WTC11 (cell line): ENCODE data around the gene CPNE6. TPM values are rescaled to one million over a fixed set of nuclear protein-coding genes. Genes with fewer than 3 reads are reported as not detected.
A peak's percentile ranks its signal among the peaks of the same experiment; 100 is the strongest.

Experiments used
- ATAC-seq: fragments of 200-7000 bp; cut with Tn5 transposase; 2 replicates; pipeline ENCODE4 v1.10.0; 2021; ENCODE audit warnings: mild to moderate bottlenecking, moderate library complexity
- CTCF ChIA-PET: fragments of 300-600 bp; sonication (Branson Sonifier 250); formaldehyde crosslinking; loops from one replicate; lab custom pipeline; 2021; ENCODE audit warnings: antibody characterized with exemption; lab: Charles Lee
- POLR2A ChIA-PET: fragments of 350-600 bp; sonication (Branson Sonifier 250); formaldehyde crosslinking; loops from one replicate; lab custom pipeline; 2021; ENCODE audit warnings: antibody characterized with exemption; lab: Charles Lee
- DNase-seq: peaks from one replicate; pipeline ENCODE4 v3.0.0; 2021; ENCODE audit warnings: low spot score
- H3K27ac Mint-ChIP-seq: 2 replicates; pipeline ENCODE4 v1.8.0; 2021; ENCODE audit warnings: mixed read lengths
- H3K27me3 Mint-ChIP-seq: 2 replicates; pipeline ENCODE4 v1.8.0; 2021; ENCODE audit warnings: low read depth, mild to moderate bottlenecking, moderate library complexity, mixed read lengths
- H3K36me3 Mint-ChIP-seq: 2 replicates; pipeline ENCODE4 v1.8.0; 2021; ENCODE audit warnings: mixed read lengths
- H3K4me1 Mint-ChIP-seq: 2 replicates; pipeline ENCODE4 v1.8.0; 2022; ENCODE audit warnings: mixed read lengths
- H3K4me3 Mint-ChIP-seq: 2 replicates; pipeline ENCODE4 v1.8.0; 2021; ENCODE audit warnings: mild to moderate bottlenecking, moderate library complexity, mixed read lengths
- H3K9me3 Mint-ChIP-seq: 2 replicates; pipeline ENCODE4 v1.8.0; 2021; ENCODE audit warnings: mixed read lengths
- ATF2 ChIP-seq: sonication (generic); formaldehyde crosslinking; IDR thresholded peaks from 2 replicates; pipeline ENCODE4 v1.8.1; 2022; ENCODE audit warnings: low read depth, missing genetic modification reagents, borderline replicate concordance
- CREB1 ChIP-seq: sonication (generic); formaldehyde crosslinking; IDR thresholded peaks from 2 replicates; pipeline ENCODE4 v1.8.0; 2023; ENCODE audit warnings: mild to moderate bottlenecking, missing genetic modification reagents
- E2F1 ChIP-seq: sonication (generic); formaldehyde crosslinking; IDR thresholded peaks from 2 replicates; pipeline ENCODE4 v1.8.0; 2022; ENCODE audit warnings: mild to moderate bottlenecking, missing genetic modification reagents
- ETV6 ChIP-seq: sonication (generic); formaldehyde crosslinking; IDR thresholded peaks from 2 replicates; pipeline ENCODE4 v1.8.1; 2022; ENCODE audit warnings: mild to moderate bottlenecking, missing genetic modification reagents
- GTF2I ChIP-seq: fragments of 250-450 bp; sonication (Bioruptor Pico); conservative IDR thresholded peaks from 2 replicates; pipeline ENCODE4 v1.4.0; 2021; ENCODE audit warnings: mild to moderate bottlenecking
- IRF1 ChIP-seq: sonication (generic); formaldehyde crosslinking; IDR thresholded peaks from 2 replicates; pipeline ENCODE4 v1.8.0; 2023; ENCODE audit warnings: missing genetic modification reagents
- JAZF1 ChIP-seq: fragments of 250-450 bp; sonication (Bioruptor Pico); IDR thresholded peaks from 2 replicates; pipeline ENCODE4 v1.9.0; 2021; ENCODE audit warnings: moderate library complexity, mild to moderate bottlenecking, inconsistent platforms
- KAT7 ChIP-seq: sonication (generic); formaldehyde crosslinking; IDR thresholded peaks from 2 replicates; pipeline ENCODE4 v1.8.1; 2023; ENCODE audit warnings: missing genetic modification reagents, mild to moderate bottlenecking, borderline replicate concordance
- NFYB ChIP-seq: sonication (generic); formaldehyde crosslinking; conservative IDR thresholded peaks from 2 replicates; pipeline ENCODE4 v1.8.0; 2022; ENCODE audit warnings: low read depth, missing genetic modification reagents
- PRRX2 ChIP-seq: fragments of 250-450 bp; sonication (Bioruptor Pico); IDR thresholded peaks from 2 replicates; pipeline ENCODE4 v1.8.0; 2021; ENCODE audit warnings: mild to moderate bottlenecking
- SP1 ChIP-seq: sonication (generic); formaldehyde crosslinking; conservative IDR thresholded peaks from 2 replicates; pipeline ENCODE4 v1.8.1; 2022; ENCODE audit warnings: missing genetic modification reagents
- STAT6 ChIP-seq: sonication (generic); formaldehyde crosslinking; conservative IDR thresholded peaks from 2 replicates; pipeline ENCODE4 v1.8.1; 2023; ENCODE audit warnings: mild to moderate bottlenecking, low read depth, missing genetic modification reagents, moderate library complexity
- TCF7 ChIP-seq: sonication (generic); formaldehyde crosslinking; IDR thresholded peaks from 2 replicates; pipeline ENCODE4 v1.8.0; 2022; ENCODE audit warnings: mild to moderate bottlenecking, low read depth, missing genetic modification reagents, moderate library complexity
- TEAD1 ChIP-seq: sonication (generic); formaldehyde crosslinking; IDR thresholded peaks from 2 replicates; pipeline ENCODE4 v1.8.0; 2022; ENCODE audit warnings: mild to moderate bottlenecking, missing genetic modification reagents
- TEAD4 ChIP-seq: sonication (generic); formaldehyde crosslinking; IDR thresholded peaks from 2 replicates; pipeline ENCODE4 v1.8.0; 2022; ENCODE audit warnings: mild to moderate bottlenecking, missing genetic modification reagents
- ZBTB43 ChIP-seq: sonication (generic); formaldehyde crosslinking; IDR thresholded peaks from 2 replicates; pipeline ENCODE4 v1.8.1; 2023; ENCODE audit warnings: mild to moderate bottlenecking, missing genetic modification reagents
- ZNF219 ChIP-seq: sonication (generic); formaldehyde crosslinking; IDR thresholded peaks from 2 replicates; pipeline ENCODE4 v1.8.0; 2023; ENCODE audit warnings: missing genetic modification reagents, mild to moderate bottlenecking, borderline replicate concordance
- ZSCAN18 ChIP-seq: fragments of 250-450 bp; sonication (Bioruptor Pico); IDR thresholded peaks from 2 replicates; pipeline ENCODE4 v2.1.2; 2022; ENCODE audit warnings: mild to moderate bottlenecking, moderate library complexity
- total RNA-seq: library from RNA; stranded (reverse); gene quantifications from 3 replicates; pipeline ENCODE4 v1.2.3, GENCODE V29; 2021

CPNE6 gene
- total RNA-seq, 1 experiment from 2014 or later, result not detected

GRCh38 chr14:24075485-24076301 lies 4.3 kb downstream of the CPNE6 start:
- no peak overlapping the region for H3K4me3 Mint-ChIP-seq
- ChIA-PET POLR2A (interaction anchor here (1.7 kb wide), 1 partner anchor 18 kb away, joined by 4 read pairs; the partner anchor contains the start of gene PCK2), CTCF (interaction anchor here (1.1 to 2.5 kb wide), 5 partner anchors 14 to 85 kb away, joined by 3 to 17 read pairs (median 6); partner anchors contain the start of genes IRF9 and PCK2)
- no peaks in the 10 kb centered on the region for H3K9me3 Mint-ChIP-seq
- DNase-seq, result no peak
- TF ChIP-seq PRRX2 (CRISPR knock-in tag) (no peak), ZBTB43 (CRISPR knock-in tag) (no peak), SP1 (CRISPR knock-in tag) (no peak), E2F1 (CRISPR knock-in tag) (no peak)
- peaks cover 2% of the 10 kb centered on the region for H3K27me3 Mint-ChIP-seq
- H3K27ac Mint-ChIP-seq, result no peak overlapping the region
- ATAC-seq, result no peak
- peaks cover 26% of the 10 kb centered on the region for H3K4me1 Mint-ChIP-seq
- no peaks in the 10 kb centered on the region for H3K36me3 Mint-ChIP-seq

GRCh38 chr14:24076302-24076601 lies 4.9 kb downstream of the CPNE6 start:
- DNase-seq (no peak), ATAC-seq (no peak)
- H3K36me3 Mint-ChIP-seq, result no peaks in the 10 kb centered on the region
- no peaks in the 10 kb centered on the region for H3K9me3 Mint-ChIP-seq
- ChIA-PET POLR2A (no interaction called here), CTCF (interaction anchor here (1.1 to 2.5 kb wide), 4 partner anchors 14 to 85 kb away, joined by 3 to 17 read pairs (median 10); partner anchors contain the start of genes IRF9 and PCK2)
- H3K4me1 Mint-ChIP-seq, result peaks cover 29% of the 10 kb centered on the region
- H3K27me3 Mint-ChIP-seq, result peaks cover 2% of the 10 kb centered on the region
- no peak overlapping the region for H3K4me3 Mint-ChIP-seq
- H3K27ac Mint-ChIP-seq, result no peak overlapping the region; the same call in 1 of the 2 replicates
- no peak for TF ChIP-seq TEAD1 (CRISPR knock-in tag)
- TF ChIP-seq TEAD4 (CRISPR knock-in tag), result no peak

- no peaks in the 10 kb centered on the region for H3K9me3 Mint-ChIP-seq
- POLR2A ChIA-PET, result no interaction called here
- no peak overlapping the region; the same call in 1 of the 2 replicates for H3K27ac Mint-ChIP-seq
- CTCF ChIA-PET, result interaction anchor here (2.1 to 2.5 kb wide), 3 partner anchors 13 to 84 kb away, joined by 6 to 17 read pairs (median 14); partner anchors contain the start of gene IRF9
- no peaks in the 10 kb centered on the region for H3K36me3 Mint-ChIP-seq
- no peak overlapping the region for H3K4me3 Mint-ChIP-seq
- peaks cover 33% of the 10 kb centered on the region for H3K4me1 Mint-ChIP-seq
- ATAC-seq, result no peak
- peaks cover 6% of the 10 kb centered on the region for H3K27me3 Mint-ChIP-seq
- TF ChIP-seq ZSCAN18 (CRISPR knock-in tag), result no peak
- 0 out of 2 replicates have a peak, but pooled peaks have one; percentile 23 for TF ChIP-seq ZNF219 (CRISPR knock-in tag)
- TF ChIP-seq NFYB (CRISPR knock-in tag), result no peak
- TF ChIP-seq CREB1, result no peak
- no peak for TF ChIP-seq IRF1
- no peak for TF ChIP-seq KAT7
- no peak for TF ChIP-seq TCF7
- no peak for TF ChIP-seq JAZF1 (CRISPR knock-in tag)
- no peak for DNase-seq
Measured at GRCh38 chr14:24077086-24077485, 5.7 kb downstream of the CPNE6 start.

- Mint-ChIP-seq H3K4me3 (no peak overlapping the region), H3K27me3 (peaks cover 17% of the 10 kb centered on the region), H3K36me3 (no peaks in the 10 kb centered on the region), H3K4me1 (peaks cover 35% of the 10 kb centered on the region), H3K27ac (no peak overlapping the region), H3K9me3 (no peaks in the 10 kb centered on the region)
- POLR2A ChIA-PET, result no interaction called here
- ATAC-seq (no peak), DNase-seq (no peak)
- CTCF ChIA-PET, result interaction anchor here (5.2 kb wide), 2 partner anchors 12 to 21 kb away, joined by 57 to 101 read pairs; no protein-coding TSS in a partner anchor
- TF ChIP-seq GTF2I, result no peak
- TF ChIP-seq STAT6 (CRISPR knock-in tag), result no peak
- TF ChIP-seq ETV6, result no peak
- no peak for TF ChIP-seq ATF2
Measured at GRCh38 chr14:24078146-24078545, 6.8 kb downstream of the CPNE6 start.
